ENCODE measurements around the gene FKBP6.
"Not testable (repeated sequence)": the region's sequence is repeated elsewhere in the genome, so short reads cannot be mapped to it uniquely, and the experiment has no call there.

FKBP6 gene

DNA sequence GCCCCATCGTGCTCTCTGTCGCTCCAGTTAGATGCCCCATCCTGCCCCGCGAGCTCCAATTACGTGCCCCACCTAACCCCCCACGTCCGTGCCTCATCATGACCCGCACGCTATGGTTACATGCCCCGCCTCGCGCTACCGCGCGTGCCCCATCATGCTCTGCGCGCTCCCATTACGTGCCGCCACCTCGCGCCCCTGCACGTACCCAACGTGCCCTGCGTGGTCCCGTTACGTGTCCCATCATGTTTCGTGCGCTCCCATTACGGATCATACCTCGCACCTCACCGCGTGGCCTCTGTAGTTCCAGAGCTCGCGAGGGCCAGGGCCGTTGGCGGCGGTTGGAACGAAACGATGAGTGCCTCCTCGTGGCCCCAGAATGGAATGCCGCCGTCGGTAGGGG is at the start of gene FKBP6, which contains the start of gene TRIM50:
Gene FKBP6, plus strand, starts transcription at position 240 of the 400 bp plus-strand sequence. CDS start 268 bp downstream, outside the sequence.
Gene TRIM50, minus strand, starts transcription at position 161 of the 400 bp plus-strand sequence. CDS start 3,295 bp downstream, outside the sequence.
- not testable (repeated sequence) for DNase-seq

GRCh38 chr7:73297235-73297634 is 30.7 kb upstream of the FKBP6 start:
- not testable (repeated sequence) for DNase-seq

DNA sequence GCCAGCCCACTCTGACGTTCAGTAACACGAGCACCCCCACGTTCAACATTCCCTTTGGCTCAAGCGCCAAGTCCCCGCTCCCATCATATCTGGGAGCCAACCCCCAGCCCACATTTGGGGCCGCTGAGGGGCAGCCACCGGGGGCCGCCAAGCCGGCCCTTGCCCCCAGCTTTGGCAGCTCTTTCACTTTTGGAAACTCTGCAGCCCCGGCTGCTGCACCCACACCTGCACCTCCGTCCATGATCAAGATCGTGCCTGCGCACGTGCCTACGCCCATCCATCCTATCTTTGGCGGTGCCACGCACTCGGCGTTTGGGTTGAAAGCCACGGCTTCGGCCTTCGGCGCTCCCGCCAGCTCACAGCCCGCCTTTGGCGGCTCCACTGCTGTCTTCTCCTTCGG is 30.3 kb upstream of the FKBP6 start:
- not testable (repeated sequence) for DNase-seq

- DNase-seq, result not testable (repeated sequence)
Observed at GRCh38 chr7:73299812-73300211, 28.1 kb upstream of the FKBP6 start.

DNA sequence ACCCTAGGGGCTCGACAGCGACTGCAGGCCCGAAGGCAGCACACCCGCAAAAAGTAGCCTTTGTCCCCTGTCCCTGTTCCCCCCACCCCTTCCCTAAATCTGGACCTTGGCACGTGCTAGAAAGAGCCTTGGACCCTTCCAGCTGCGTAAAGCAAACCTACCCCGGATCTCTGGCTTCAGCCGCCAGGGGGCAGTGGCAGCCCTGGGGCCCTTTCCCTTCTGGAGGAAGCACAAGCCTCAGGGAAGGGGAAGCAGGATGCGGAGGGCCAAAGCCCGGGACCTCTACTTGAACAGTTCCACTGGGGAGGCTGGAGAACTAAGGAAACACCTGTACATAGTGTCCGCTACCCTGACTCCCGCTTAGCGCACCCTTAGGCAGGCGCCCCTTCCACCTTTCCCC is 26.9 kb upstream of the FKBP6 start:
- DNase-seq, result not testable (repeated sequence)

- not testable (repeated sequence) for DNase-seq
Observed at GRCh38 chr7:73302846-73303245, 25.1 kb upstream of the FKBP6 start.

- DNase-seq, result no peak
Observed at GRCh38 chr7:73303546-73303945, 24.4 kb upstream of the FKBP6 start.

DNA sequence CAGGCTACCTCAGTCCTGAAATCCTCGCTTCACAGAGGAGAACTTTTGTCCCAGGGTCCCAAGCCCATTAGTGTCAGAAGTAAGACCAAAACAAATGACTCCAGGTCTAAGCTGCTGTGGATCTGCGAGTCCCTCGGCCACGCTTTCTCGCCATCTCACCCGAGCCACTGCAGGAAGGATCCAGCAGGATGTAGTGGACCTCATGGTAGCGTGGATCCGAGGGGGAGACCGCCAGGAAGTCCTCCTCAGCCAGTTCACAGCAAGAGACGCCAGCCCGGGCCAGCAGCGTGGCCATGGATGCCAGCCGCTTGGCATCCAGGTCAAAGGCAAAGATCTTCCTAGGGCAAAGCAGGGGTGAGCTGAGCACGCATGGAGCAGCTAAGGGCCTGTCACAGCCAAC is 23.9 kb upstream of the FKBP6 start:
- no peak for DNase-seq

GRCh38 chr7:73304612-73305387 is 23.2 kb upstream of the FKBP6 start:
- not testable (repeated sequence) for DNase-seq

DNA sequence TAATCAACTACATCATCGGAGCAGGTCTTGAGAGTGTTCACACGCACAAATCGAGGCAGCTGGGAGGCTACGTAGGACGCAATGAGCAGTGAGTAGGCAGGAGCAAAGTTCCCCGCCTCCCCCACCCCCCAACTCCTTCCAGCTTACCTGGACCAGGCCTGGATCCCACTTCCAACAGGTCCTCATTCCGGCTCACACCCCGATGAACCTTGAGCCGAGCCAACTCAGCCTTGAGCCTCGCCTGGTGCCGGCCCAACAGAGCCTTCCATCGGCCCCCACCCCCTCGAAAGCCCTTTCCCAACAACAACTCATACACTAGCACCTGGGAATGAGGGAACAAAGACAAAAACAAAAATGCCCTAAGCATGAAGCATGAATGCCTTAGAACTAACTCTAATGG is 20.5 kb upstream of the FKBP6 start:
- DNase-seq, result no peak

DNA sequence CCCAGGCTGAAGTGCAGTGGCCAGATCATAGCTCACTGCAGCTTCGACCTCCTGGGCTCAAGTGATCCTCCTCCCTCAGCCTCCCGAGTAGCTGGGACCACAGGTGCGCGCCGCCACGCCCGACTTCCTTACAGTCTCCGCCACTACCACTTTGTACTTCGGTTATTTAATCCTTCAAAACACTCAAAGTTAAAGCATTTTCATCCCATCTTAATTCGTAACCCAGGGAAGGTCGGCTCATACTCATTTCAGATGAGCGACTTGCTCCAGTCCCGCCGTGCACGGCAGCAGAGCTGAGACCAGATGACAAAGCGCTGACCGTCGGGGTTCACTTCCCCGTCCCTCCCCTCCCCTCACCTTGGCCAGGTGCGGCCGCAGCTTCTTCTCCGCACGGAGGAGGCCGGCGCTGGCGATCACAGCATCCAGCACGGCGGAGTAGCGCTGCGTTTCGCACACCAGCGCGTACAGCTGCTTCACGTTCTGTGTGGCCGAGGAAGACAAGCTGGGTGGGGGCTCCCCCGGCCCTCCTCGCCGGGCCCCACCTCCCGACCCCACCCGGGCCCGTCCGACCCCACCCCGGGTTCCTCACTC is 19.8 kb upstream of the FKBP6 start:
- no peak for DNase-seq

- DNase-seq, result peak; percentile 92
Observed at GRCh38 chr7:73308665-73309214, 19.2 kb upstream of the FKBP6 start, which contains the start of gene NSUN5. Gene NSUN5, minus strand, starts transcription at chr7:73308826. Its CDS starts 36 bp downstream, at chr7:73308790.

DNA sequence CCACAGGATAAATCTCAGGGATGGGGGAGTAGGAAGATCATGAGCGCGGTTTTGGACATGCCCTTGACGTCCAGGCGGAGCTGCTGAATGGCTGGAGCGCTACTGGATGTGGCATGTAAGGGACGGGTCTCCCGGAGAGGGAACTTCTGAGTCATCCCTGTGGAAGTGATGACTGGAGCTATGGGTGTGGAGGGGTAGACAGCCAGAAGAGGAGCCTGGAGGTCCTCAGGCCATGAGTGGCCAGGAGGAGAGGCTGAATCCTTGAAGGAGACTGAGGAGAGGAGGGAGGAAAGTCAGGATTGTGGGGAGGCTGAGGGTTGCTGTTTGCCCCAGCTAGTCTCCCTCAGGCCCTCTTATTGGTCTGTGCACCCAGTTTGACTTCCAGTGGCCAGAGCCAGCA is 16.5 kb upstream of the FKBP6 start:
- not testable (repeated sequence) for DNase-seq

DNA sequence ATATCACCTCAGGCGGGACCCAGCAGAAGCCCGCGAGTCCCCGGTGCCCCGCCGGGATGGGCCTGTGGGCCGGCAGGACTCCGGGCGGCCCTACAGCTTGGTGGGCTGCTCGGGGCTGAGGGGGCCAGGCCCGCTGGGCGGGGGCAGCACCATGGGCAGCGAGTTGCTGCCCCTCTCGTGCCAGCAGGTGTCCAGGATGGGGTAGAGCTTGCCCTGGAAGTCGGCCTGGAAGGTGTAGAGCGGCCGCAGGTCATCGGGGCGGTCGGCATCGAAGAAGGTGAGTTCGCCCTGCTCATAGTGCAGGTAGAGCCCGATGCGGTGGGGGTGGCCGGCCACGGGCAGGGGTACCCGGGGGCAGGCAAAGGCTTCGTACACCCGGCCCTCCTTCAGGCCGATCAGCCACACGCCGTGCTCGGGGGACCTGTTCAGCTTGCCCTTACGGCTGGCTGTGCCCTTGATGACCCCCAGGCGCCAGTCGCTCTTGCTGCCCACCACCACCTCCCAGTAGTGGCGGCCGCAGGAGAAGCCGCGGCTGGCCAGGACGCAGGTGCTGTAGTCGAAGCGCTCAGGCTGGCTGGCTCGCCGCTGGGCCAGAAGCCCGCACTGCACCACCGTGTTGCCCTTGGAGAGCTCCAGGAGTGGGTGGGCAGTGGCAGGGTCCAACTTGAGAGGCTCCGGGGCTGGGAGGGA is 15.0 kb upstream of the FKBP6 start:
- no peak for DNase-seq

DNA sequence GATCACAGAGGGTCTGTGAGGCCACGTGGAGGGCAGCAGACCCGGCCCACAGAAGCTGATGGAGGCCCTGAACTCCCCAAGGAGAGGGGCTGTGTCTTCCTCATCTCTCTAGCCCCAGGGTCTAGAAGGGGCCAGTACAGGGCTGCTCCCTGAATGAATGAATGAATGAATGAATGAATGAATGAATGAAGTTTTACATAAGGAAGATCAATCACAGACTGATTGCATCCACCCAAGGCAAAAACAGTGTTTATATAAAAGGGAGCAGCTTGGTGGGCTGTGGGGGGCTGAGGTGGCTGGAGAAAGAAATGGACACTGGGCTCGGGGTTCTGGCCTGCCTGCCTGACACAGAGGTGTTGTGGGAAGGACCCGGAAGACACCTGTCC is 14.4 kb upstream of the FKBP6 start:
- DNase-seq, result no peak

DNA sequence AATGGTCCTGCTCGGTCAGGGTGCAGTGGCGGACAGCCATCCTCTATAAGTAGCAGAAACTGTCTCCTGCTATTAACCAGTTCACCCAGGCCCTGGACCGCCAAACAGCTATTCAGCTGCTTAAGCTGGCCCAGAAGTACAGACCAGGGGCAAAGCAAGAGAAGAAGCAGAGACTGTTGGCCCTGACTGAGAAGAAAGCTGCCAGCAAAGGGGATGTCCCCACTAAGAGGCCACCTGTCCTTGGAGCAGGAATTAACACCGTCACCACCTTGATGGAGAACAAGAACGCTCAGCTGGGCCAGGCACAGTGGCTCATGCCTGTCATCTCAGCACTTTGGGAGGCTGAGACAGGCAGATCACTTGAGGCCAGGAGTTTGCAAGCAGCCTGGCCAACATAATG is 13.7 kb upstream of the FKBP6 start:
- DNase-seq, result no peak

- DNase-seq, result no peak
Observed at GRCh38 chr7:73316521-73316920, 11.4 kb upstream of the FKBP6 start.

DNA sequence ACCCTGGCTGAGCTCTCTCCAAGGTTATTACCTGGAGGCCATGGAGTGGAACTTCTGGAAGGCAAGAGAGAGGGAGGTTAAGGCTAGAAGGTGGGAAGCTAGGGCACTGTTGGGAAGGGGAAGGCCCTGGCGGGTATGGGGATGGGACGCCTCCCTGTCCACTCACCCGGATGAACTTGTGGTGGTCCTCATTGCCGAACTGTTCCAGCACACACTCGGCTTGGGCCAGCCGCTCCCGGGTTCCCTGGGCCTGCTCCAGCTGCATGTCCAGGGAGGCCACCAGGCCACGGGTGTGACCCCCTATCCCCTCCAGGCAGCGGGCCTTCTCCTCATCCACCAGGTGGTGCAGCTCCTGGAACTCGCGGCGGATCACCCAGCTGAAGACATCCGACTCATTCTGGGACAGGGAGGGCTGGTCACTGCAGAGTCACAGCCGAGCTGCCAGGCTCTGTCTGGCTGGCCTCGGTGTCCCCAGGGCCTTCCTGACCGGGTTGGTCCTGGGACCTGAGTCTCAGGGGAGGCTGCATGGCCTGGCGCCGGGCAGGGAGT is 9.2 kb upstream of the FKBP6 start:
- DNase-seq, result not testable (repeated sequence)

DNA sequence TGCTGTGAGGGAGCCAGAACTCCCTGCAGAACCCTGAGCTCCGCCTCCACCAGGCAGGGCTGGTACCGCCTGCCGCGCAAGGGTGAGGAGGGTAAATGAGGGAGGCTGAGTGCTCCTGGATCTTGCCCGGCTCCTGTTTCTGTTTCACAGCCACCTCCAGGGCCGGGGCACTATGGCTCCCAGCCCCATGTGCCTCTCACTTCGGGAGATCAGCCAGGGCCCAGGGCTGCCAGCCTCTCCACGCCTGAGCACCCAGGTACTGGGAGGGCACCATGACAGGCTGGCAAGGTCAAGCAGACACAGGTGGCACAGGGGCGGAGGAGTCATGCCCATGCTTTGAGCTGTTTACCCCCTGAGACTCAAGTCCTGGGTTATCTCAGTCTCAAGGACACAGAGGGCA is 8.4 kb upstream of the FKBP6 start:
- DNase-seq, result not testable (repeated sequence)

- not testable (repeated sequence) for DNase-seq
Observed at GRCh38 chr7:73320009-73320408, 8.0 kb upstream of the FKBP6 start.

- DNase-seq, result not testable (repeated sequence)
Observed at GRCh38 chr7:73323434-73324080, 4.4 kb upstream of the FKBP6 start.

DNA sequence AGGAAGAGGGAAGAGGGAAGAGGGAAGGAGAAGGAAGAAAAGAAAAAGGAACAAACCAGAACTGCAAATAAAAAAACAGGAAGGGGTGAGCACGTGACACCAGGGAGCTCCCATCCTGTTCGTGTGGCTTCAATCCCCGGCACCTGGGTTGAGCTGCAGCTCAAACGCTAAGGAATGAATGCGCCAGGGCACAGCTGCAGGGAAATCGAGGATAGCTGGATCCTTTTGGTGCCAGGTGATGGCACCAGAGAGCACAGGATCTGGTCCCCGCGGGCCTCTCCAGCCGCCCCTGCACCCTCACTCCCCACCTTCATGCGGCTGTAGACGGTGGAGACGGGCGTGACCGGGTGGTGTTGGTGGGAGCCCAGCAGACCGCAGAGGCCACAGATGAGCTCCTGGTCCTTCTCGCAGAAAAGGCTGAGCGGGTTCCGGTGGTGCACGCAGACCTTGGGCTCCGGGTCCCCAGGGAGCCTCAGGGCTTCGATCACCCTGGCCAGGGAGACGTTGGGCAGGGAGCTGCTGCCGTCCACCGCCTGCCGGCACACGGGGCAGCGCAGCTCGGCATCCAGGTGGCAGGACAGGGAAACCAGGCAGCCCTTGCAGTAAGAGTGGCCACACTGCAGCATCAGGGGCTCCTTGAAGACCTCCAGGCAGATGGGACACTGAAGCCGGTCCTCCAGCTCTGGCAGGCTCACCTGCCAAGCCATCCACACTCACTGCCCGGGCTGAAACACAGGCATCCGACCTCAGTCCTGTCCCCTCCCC is 3.7 kb upstream of the FKBP6 start:
- DNase-seq, result peak; percentile 55

Data from activated naive CD4-positive, alpha-beta T cell treated with Interleukin-2 at 50 U/mL for 16 hours (primary cell).